ENCODE measurements around the gene COG8.
A peak's percentile ranks its signal among the peaks of the same experiment; 100 is the strongest.
"Not testable (repeated sequence)": the region's sequence is repeated elsewhere in the genome, so short reads cannot be mapped to it uniquely, and the experiment has no call there.

The COG8 gene

DNA sequence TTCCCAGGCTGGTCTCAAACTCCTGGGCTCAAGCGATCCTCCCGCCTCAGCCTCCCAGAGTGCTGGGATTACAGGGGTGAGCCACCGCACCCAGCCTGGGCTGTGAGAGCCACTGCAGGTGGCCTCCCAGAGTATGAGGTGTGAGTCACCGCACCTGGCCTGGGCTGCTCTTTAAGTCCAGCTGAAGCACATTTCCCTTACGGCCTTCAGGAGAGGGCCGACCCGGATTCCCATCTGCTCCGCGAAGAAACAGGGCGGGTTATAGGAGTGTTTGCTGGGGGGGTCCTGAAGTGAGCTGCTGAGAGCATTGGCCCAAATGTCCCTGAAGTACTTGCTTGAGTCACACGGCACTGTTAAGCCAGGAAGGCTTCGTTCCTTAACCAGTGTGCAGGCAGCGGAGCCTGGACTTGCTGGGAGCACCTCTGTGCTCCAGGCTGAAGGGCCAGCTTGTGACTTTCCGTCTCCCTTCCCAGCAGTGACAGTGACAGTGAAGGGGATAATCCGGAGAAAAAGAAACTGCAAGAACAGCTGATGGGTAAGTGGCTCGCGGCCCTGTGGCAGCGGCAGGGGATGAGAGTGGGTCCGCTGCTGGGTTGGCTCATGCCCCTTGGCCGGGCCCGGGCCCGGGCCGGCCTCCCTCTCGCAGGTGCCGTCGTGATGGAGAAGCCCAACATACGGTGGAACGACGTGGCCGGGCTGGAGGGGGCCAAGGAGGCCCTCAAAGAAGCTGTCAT, 21.0 kb downstream of the COG8 start:
- DNase-seq = no peak

DNA sequence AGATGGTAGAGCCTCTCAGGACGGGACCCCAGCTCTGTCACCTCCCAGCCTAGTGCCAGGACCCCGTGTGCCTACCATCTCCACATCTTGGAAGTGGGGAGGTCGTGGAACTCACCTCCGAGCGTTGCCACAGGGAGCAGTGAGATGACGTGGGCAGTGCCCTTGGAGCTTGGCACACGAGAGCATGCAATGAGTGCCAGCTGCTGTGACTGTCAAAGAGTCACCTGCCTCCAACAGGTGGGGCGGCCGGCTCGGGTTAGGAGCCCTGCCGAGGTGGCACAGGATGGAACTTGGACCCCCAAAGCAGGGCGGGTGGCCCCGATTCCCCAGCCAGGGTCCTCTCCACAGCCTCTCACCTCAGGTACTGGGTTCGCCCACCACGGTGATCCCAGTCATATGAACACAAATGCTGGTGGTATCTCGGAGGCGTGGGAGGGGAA, 22.7 kb downstream of the COG8 start:
- no peak for DNase-seq

DNA sequence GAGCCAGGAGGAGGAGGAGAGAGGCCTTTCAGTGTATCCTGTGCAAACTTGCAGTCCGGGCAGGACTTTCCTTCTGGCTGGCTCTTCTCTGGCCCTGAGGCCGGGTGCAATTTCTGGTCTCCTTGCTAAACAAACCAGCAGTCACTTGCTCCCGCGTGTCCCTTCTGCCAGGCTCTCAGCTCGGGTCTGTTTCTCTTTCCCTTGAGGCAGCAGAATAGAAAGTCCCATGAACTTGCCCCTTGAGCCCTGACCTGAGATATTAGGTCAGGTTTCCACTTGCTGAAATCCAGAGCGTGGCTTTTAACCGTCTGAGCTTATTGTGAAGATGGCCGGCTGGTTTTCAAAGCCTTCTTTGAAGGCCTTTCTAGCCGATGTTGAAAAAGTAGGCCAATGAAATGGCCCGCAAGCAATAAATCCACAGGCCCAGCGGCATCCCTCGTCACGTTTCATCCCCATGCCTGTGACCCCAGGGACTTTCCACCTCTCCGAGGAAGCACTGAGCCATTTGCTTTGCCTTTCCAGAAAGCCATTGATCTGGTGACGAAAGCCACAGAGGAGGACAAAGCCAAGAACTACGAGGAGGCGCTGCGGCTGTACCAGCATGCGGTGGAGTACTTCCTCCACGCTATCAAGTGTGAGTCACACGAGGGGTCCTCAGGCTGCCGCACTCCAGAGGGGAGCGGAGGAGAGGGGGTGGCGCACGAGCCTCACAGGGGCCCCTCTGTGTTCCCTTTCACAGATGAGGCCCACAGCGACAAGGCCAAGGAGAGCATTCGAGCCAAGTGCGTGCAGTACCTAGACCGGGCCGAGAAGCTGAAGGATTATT, 23.7 kb downstream of the COG8 start:
- DNase-seq = no peak

DNA sequence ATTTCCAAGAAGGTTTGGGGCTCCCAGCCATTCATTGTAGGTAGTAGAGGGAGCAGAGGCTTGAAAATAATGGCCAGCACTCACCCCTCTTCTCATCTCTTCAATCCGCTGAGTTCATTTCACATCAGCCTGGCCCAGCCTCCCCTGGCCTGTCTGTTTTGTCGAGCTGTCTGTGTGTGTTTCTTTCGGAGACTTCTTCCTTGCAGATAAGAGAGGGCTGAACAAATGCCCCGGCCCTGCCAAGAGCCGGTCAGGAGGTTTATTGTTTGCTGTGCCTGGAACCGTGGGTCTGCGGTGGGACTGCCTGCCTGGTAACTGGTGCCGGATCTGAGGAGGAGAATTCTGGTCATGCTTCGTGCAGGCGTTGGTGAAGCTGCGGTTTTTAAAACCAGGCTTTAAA, 24.8 kb downstream of the COG8 start:
- DNase-seq = no peak

DNA sequence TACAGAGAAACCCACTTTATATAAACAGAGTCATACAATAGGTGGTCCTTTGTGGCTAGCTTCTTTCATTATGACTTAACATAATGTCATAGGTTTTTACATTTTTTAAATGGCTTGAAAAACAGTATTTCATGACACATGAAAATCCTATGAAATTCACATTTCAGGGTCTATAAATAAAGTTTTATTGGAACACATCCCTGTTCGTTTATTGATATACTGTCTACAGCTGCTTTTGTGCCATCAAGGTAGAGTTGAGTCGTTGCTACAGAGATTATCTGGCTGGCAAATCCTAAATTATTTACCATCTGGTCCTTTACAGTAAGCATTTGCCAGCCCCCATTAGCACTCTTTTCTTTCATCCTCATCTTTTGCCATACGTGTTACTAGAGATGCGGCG, 25.9 kb downstream of the COG8 start:
- no peak for DNase-seq

DNA sequence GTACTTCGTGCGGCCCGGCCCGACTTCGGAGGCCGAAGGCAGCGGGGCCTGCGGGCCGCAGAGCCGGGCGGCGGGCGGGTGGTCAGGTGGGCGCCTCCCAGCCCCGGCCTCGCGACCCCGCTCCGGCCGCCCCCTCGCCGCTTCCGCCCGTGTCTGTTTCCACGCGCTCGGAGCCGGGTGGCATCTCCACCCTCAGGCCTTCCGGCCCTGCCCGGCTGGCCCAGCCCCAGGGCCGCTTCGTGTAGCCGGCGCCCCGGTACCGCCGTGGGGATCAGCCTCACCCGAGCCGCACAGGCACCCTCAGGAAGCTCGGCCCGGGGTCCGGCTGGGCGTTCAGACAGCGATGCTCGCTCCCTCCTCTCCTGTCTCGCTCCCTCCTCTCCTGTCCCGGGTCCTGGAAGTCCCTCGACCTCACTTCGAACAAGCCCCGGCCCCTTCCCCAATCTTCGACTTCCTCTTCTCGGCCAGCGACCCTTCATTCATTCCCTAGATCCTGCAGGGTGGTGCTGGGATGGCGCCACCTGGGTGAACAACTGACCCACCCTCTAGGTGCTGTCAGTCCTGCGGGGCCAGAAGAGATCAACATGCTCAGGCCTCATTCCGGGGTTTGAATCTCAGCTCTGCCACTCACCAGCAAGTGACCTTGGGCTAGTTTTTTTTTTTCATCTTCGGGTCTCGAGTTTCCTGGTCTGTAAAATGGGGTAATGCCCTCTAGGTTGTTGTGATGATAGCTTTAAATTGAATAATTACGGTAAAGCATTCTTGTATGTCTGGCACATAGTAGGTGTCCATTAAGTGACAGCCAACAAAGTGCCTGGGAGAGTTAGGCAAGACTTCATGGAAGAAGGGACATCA, 27.6 kb downstream of the COG8 start:
- DNase-seq = no peak

DNA sequence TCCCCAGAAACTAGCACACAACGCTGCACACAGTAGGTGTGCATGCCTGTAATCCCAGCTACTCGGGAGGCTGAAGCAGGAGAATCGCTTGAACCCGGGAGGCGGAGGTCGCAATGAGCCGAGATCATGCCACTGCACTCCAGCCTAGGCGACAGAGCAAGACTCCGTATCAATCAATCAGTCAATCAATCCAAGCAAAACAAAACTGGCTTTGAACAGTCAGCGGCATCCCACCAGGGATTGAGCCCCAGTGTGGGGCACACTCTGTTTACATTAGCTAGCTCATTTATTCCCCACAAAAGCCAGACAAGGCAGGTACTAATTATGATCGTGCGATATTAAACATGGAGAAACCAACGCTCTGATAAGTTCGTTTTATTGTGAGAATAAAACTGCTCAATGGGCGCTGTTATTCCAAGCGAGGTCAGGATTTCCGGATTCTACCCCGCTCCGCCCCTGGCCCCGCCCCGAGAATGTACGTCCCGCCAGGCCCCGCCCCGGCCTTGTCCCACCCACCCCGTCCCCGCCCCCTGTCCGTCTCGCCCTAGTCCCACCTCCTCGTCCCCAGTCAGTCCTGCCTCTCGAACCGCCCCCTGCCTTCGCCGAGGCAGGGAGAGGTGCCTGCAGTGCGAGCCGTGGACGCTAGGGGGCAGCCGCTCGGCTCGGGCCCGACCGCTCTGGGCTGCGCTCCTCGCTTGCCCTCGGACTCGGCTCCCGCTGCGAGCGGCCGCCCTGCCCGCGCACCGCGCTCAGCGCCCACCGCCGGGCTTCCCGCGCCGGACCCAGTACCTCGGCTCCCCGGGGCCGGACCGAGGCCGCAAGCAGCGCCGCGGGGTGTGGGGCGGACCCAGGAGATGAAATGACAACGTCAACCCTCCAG, 28.5 kb downstream of the COG8 start, which contains the start of gene VPS4A:
TSS of gene VPS4A (plus strand) at position 698 of the 880 bp plus-strand sequence. CDS start at position 860, 162 bp downstream.
- peak; percentile 32 for DNase-seq

DNA sequence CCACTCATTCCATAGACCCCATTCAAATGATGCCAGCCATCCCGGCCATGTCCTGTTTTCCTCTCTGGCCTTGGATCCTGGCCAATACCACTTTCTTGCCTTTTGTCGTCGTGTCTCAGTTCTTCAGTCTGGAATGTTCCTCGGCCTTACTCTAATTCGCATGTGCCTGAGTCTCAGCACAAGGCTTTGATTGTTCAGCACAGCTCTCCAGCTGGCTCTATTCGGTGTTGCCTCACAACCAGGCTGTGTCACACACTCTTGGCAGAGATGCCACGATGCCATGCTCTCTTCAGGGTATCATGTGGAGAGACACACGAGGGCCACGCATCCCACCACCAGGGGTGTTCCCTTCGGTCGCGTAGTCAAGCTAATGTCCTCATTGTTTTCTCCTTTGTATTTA, 30.0 kb downstream of the COG8 start:
- no peak for DNase-seq

DNA sequence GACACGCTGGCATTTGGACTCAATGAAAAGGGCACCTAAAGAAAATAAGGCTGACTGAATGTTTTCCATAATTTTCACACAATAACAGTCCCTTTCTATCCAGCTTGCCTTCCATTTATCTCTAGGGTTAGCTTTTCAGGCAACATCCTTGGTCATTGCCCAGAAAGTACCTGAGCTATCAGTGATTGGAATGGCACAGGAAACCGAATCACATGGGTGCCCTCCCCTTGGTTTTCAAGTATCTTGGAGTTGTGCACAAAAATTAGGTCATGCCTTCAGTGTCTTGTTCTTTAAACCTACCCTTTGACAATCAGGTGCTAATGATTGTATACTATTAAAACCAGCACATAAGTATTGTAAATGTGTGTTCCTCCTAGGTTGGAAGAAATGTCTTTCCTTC, 31.5 kb downstream of the COG8 start:
- no peak for DNase-seq

DNA sequence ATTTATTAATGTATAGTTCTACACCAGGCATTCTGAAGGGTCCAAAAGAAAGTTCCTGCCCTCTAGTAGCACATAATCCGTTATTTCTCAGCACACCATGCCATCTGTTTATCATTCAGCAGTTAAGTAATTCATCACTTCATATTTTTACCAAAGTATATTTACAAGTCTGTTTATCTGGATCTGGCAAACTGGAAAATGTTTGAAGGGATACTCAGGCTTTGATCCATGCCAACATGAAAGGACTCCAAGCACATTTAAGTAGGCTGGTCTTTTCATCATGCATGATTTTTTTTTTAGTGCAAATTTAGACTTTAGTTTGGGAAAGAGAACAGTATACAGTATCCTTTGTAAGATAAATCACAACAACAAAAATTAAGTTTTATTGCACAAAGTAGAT, 32.3 kb downstream of the COG8 start:
- DNase-seq = no peak

DNA sequence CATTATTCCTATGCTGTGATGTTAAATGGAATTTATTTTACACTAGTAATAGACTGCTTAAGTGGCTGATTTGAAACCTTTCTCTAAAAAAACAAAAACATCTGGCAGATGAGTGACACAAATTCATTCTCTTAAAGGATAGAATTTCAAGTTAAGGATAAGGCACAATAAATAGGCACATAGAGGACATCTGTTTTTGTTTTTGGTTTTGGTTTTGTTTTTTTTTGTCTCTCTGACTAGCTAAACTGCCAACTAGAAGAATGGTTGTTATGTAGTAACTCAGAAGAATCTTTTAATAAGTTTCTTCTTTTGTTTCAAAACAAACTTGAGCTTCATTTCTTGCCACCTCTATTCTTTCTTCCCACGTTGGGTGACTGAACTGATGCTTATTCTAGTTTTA, 33.3 kb downstream of the COG8 start:
- no peak for DNase-seq

DNA sequence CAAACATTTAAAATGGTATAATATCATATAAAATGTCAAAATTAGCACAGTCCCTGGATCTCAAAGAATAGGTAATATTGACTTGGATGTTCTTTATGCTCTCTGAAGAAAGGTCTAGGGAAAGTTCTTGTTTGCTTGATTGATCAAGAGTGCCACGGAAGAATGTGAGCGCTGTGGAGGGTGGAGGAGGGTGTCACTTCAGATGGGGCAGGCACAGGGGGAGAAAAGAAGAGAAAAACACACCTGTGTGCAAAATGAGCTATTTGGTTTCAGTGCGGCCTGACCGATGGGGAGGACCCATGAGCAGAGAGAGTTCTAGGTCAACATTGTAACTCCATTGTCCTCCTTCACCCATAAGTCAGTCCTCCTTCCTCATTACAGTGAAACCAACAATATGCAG, 37.1 kb downstream of the COG8 start:
- DNase-seq = no peak

DNA sequence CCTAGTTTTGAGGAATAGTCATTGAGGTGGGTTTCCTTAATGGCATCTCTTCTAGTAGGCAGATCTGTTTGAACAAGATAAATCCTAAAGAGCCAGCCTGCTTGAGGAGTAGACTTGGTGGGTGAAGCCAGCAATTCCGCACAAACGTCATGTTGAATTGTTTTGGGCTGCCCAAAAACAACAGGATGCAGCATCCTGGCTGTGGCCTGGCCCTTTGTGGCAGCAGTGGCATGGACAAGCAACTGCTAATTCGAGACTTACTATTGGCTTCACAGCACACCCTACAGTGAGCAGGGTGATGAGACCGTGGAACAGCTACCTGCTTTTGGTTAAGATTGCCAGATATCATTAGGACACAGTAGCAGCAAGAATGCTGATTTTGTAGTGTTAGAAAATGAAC, 37.5 kb downstream of the COG8 start:
- no peak for DNase-seq

DNA sequence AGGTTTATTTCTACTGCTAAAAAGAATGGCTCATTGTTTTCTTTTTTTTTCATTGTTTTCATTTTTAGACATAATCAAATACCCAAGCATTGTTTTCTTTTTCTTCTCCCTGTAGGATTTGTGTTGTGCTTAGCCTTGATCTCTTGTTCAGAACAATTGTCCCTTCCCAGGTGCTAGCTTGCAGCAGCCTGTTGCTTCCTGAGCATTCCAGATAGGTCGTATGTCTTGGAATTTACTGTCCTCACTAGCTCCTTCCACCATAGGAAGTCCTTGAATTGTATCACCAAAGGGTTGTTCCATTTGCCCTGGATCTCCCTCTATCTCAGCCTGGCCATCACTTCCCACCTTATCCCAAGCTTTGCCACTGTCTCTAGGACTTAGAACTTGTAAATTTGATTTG, 38.2 kb downstream of the COG8 start:
- no peak for DNase-seq

DNA sequence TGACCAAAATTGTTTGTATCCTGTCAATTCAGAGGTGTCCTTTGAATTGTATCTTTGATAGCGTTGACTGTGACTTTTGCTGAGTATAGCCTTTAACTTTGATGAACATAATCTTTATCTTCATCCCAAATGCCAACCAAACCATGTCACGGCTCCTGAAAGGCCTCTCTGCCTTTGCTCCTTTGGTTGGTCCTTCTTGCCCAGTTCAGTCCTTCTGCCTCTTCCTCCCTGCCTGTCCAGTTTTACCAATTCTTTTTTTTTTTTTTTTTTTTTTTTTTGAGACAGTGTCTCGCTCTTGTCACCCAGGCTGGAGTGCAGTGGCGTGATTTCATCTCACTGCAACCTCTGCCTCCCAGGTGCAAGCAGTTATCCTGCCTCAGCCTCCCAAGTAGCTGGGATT, 41.1 kb downstream of the COG8 start:
- no peak for DNase-seq

DNA sequence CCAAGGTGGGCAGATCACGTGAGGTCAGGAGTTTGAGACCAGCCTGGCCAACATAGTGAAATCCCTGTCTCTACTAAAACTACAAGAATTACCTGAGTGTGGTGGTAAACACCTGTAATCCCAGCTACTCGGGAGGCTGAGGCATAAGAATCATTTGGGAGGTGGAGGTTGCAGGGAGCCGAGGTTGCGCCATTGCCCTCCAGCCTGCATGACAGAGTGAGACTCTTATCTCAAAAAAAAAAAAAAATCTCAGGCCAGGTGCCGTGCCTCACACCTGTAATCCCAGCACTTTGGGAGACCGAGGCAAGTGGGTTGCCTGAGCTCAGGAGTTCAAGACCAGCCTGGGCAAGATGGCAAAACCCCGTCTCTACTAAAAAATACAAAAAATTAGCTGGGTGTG, 42.6 kb downstream of the COG8 start:
- DNase-seq = not testable (repeated sequence)

DNA sequence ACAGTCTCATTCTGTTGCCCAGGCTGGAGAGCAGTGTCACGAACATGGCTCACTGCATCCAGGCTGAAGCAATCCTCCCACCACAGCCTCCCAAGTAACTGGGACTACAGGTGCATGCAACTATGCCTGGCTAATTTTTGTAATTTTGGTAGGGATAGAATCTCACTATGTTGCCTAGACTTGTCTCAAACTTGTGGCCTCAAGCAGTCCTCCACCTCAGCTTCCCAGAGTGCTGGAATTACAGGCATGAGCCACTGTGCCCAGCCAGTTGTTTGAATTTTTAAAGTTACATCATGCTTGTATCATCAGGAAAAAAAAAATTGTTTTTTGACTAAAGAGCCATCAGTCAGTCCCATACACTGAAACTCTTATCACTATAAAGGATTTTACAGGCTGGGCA, 45.3 kb downstream of the COG8 start:
- no peak for DNase-seq

DNA sequence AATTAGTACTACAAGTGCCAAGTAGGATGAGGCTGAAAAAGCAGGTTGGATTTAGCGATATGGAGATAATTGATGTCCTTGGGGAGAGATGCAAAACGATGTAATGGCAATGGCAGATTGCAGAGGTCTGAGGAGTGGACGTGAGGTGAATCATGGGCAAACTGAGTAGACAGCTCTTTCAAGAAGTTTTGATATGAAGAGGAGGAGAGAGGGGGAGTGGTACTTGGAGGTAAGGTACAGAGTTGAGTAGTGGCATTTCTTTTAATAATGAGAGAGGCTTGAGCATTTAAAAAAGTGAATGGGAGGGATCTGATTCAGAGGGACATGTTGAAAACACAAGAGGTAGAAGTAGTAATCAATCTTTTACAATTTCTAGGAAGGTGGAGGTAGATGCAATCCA, 46.0 kb downstream of the COG8 start:
- DNase-seq = no peak

DNA sequence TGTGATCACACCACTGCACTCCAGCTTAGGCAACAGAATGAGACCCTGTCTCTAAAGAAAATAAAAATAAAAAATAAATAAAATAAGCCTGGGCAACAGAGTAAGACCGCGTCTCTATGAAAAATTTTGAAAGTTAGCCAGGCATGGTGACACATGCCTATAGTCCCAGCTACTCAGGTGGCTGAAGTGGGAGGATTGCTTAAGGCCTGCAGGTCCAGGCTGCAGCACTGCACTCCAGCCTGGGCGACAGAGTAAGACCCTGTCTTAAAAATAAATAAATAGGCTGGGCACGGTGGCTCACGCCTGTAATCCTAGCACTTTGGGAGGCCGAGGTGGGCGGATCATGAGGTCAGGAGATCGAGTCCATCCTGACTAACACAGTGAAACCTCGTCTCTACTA, 47.7 kb downstream of the COG8 start:
- not testable (repeated sequence) for DNase-seq

DNA sequence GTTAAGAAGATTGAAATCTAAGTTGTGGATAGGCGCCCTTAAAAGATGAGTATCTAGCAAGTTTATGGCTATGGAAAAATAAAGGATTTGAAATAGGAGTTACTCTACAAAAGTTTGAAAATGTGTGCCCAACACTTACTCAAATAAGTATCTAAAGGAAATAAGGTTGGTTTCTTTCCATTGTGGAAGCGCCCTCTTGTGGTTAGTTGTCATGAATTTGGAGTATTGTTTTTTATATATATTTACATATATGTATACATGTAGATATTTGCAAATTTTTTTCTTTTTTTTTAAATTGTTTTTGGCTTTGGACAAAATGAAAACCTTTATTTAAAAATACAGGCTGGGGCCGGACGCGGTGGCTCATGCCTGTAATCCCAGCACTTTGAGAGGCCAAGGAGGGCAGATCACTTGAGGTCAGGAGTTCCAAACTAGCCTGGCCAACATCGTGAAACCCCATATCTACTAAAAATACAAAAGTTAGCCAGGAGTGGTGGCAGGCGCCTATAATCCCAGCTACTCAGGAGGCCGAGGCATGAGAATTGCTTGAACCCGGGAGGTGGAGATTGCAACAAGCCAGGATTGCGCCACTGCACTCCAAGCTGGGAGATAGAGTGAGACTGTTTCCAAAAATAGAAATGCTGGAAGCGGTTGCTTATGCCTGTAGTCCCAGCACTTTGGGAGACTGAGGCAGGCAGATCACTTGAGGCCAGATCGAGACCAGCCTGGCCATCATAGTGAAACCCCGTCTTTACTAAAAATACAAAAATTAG, 52.2 kb downstream of the COG8 start:
- no peak for DNase-seq

DNA sequence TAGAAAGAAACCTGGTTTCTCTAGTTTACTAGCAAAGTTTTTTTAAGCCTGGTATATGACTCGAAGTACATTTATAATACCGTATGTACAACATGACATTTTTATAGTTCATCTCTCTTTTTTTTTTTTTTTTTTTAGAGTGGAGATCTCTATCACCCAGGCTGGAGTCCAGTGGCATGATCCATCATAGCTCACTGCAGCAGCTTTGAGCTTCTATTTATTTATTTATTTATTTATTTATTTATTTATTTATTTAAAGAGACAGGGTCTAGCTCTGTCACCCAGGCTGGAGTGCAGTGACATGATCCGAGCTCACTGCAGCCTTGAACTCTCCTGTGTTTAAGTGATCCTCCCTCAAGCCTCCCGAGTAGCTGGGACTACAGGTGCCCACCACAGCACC, 54.1 kb downstream of the COG8 start:
- DNase-seq = no peak

DNA sequence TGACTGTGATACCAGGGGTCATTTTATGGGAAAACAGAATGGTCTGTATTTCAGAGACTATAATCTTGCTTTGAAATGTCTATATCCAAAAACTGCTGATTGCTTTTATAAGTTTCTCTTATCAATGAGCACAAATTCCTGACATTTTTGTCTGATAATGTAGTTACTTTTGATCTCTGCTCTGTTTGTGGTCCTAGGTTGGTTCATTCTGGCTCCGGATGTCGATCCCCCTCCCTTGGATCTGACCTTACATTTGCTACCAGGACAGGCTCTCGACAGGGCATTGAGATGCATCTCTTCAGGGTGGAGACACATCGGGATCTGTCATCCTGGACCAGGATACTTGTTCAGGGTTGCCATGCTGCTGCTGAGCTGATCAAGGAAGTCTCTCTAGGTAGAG, 55.5 kb downstream of the COG8 start:
- DNase-seq = no peak

All from NCI-H2081 treated with DMSO at 0.1 percent for 48 hours (cell line).